Measurements from ENCODE around the gene TXNDC2.

Gene TXNDC2

GRCh38 chr18:9885170-9886004, at the start of gene TXNDC2:
Gene TXNDC2 (plus strand): TSS chr18:9885973. CDS start chr18:9886681, 708 bp downstream.
- Histone ChIP-seq H3K4me3 (ENCODE audit: low read depth in 1 of 5, low read length in 5 of 5) (no peak within 1 kb of the TSS), H3K9me3 (ENCODE audit: control insufficient read depth in 5 of 5, low read length in 5 of 5) (no peaks in the 10 kb centered on the region), H3K4me1 (ENCODE audit: control insufficient read depth in 5 of 5, insufficient read depth in 5 of 5, low read length in 5 of 5) (peaks cover 0 to 4% (median 0%) of the 10 kb centered on the region in 5 donors), H3K27ac (ENCODE audit: low read depth, low read length) (no peak within 1 kb of the TSS), H3K36me3 (ENCODE audit: control insufficient read depth in 5 of 5, insufficient read depth in 5 of 5, low read length in 5 of 5) (no peaks in the 10 kb centered on the region), H3K9ac (ENCODE audit: low read length in 5 of 5) (no peak within 1 kb of the TSS), H3K27me3 (ENCODE audit: control insufficient read depth in 5 of 5, insufficient read depth in 4 of 5, low read length in 5 of 5) (no peaks in the 10 kb centered on the region)

- H3K4me1 ChIP-seq (ENCODE audit: control insufficient read depth in 5 of 5, insufficient read depth in 5 of 5, low read length in 5 of 5), result peaks cover 0 to 3% (median 0%) of the 10 kb centered on the region in 5 donors
- no peaks in the 10 kb centered on the region for H3K27me3 ChIP-seq (ENCODE audit: control insufficient read depth in 5 of 5, insufficient read depth in 4 of 5, low read length in 5 of 5)
- peaks cover 0 to 3% (median 0%) of the 10 kb centered on the region in 5 donors for H3K36me3 ChIP-seq (ENCODE audit: control insufficient read depth in 5 of 5, insufficient read depth in 5 of 5, low read length in 5 of 5)
- H3K4me3 ChIP-seq (ENCODE audit: low read depth in 1 of 5, low read length in 5 of 5), result no peak overlapping the region
- no peak overlapping the region for H3K27ac ChIP-seq (ENCODE audit: low read depth, low read length)
- H3K9ac ChIP-seq (ENCODE audit: low read length in 5 of 5), result no peak overlapping the region
- no peaks in the 10 kb centered on the region for H3K9me3 ChIP-seq (ENCODE audit: control insufficient read depth in 5 of 5, low read length in 5 of 5)
Measured at GRCh38 chr18:9838144-9838877, 47.5 kb upstream of the TXNDC2 start.

GRCh38 chr18:9839211-9839610, 46.6 kb upstream of the TXNDC2 start:
- Histone ChIP-seq H3K4me1 (ENCODE audit: control insufficient read depth in 5 of 5, insufficient read depth in 5 of 5, low read length in 5 of 5) (peaks cover 0 to 3% (median 0%) of the 10 kb centered on the region in 5 donors), H3K27ac (ENCODE audit: low read depth, low read length) (no peak overlapping the region), H3K36me3 (ENCODE audit: control insufficient read depth in 5 of 5, insufficient read depth in 5 of 5, low read length in 5 of 5) (peaks cover 0 to 3% (median 0%) of the 10 kb centered on the region in 5 donors), H3K9me3 (ENCODE audit: control insufficient read depth in 5 of 5, low read length in 5 of 5) (no peaks in the 10 kb centered on the region), H3K4me3 (ENCODE audit: low read depth in 1 of 5, low read length in 5 of 5) (no peak overlapping the region), H3K9ac (ENCODE audit: low read length in 5 of 5) (no peak overlapping the region), H3K27me3 (ENCODE audit: control insufficient read depth in 5 of 5, insufficient read depth in 4 of 5, low read length in 5 of 5) (no peaks in the 10 kb centered on the region)

- peaks cover 0 to 3% (median 0%) of the 10 kb centered on the region in 5 donors for H3K36me3 ChIP-seq (ENCODE audit: control insufficient read depth in 5 of 5, insufficient read depth in 5 of 5, low read length in 5 of 5)
- H3K4me1 ChIP-seq (ENCODE audit: control insufficient read depth in 5 of 5, insufficient read depth in 5 of 5, low read length in 5 of 5), result peaks cover 0 to 3% (median 0%) of the 10 kb centered on the region in 5 donors
- no peak overlapping the region for H3K27ac ChIP-seq (ENCODE audit: low read depth, low read length)
- H3K4me3 ChIP-seq (ENCODE audit: low read depth in 1 of 5, low read length in 5 of 5), result no peak overlapping the region
- H3K27me3 ChIP-seq (ENCODE audit: control insufficient read depth in 5 of 5, insufficient read depth in 4 of 5, low read length in 5 of 5), result no peaks in the 10 kb centered on the region
- no peaks in the 10 kb centered on the region for H3K9me3 ChIP-seq (ENCODE audit: control insufficient read depth in 5 of 5, low read length in 5 of 5)
- no peak overlapping the region for H3K9ac ChIP-seq (ENCODE audit: low read length in 5 of 5)
Measured at GRCh38 chr18:9839853-9840252, 45.9 kb upstream of the TXNDC2 start.

GRCh38 chr18:9841752-9842151, 44.0 kb upstream of the TXNDC2 start:
- no peaks in the 10 kb centered on the region for H3K9me3 ChIP-seq (ENCODE audit: control insufficient read depth in 5 of 5, low read length in 5 of 5)
- H3K36me3 ChIP-seq (ENCODE audit: control insufficient read depth in 5 of 5, insufficient read depth in 5 of 5, low read length in 5 of 5), result peaks cover 0 to 7% (median 0%) of the 10 kb centered on the region in 5 donors
- no peak overlapping the region for H3K27ac ChIP-seq (ENCODE audit: low read depth, low read length)
- no peak overlapping the region for H3K9ac ChIP-seq (ENCODE audit: low read length in 5 of 5)
- no peaks in the 10 kb centered on the region for H3K27me3 ChIP-seq (ENCODE audit: control insufficient read depth in 5 of 5, insufficient read depth in 4 of 5, low read length in 5 of 5)
- peaks cover 0 to 10% (median 9%) of the 10 kb centered on the region in 5 donors for H3K4me1 ChIP-seq (ENCODE audit: control insufficient read depth in 5 of 5, insufficient read depth in 5 of 5, low read length in 5 of 5)
- H3K4me3 ChIP-seq (ENCODE audit: low read depth in 1 of 5, low read length in 5 of 5), result no peak overlapping the region

- H3K27ac ChIP-seq (ENCODE audit: low read depth, low read length), result no peak overlapping the region
- H3K9ac ChIP-seq (ENCODE audit: low read length in 5 of 5), result no peak overlapping the region
- peaks cover 0 to 7% (median 0%) of the 10 kb centered on the region in 5 donors for H3K36me3 ChIP-seq (ENCODE audit: control insufficient read depth in 5 of 5, insufficient read depth in 5 of 5, low read length in 5 of 5)
- no peaks in the 10 kb centered on the region for H3K27me3 ChIP-seq (ENCODE audit: control insufficient read depth in 5 of 5, insufficient read depth in 4 of 5, low read length in 5 of 5)
- no peak overlapping the region for H3K4me3 ChIP-seq (ENCODE audit: low read depth in 1 of 5, low read length in 5 of 5)
- H3K4me1 ChIP-seq (ENCODE audit: control insufficient read depth in 5 of 5, insufficient read depth in 5 of 5, low read length in 5 of 5), result peaks cover 0 to 12% (median 9%) of the 10 kb centered on the region in 5 donors
- no peaks in the 10 kb centered on the region for H3K9me3 ChIP-seq (ENCODE audit: control insufficient read depth in 5 of 5, low read length in 5 of 5)
Measured at GRCh38 chr18:9842448-9842847, 43.3 kb upstream of the TXNDC2 start.

GRCh38 chr18:9845256-9845655, 40.5 kb upstream of the TXNDC2 start:
- Histone ChIP-seq H3K9ac (ENCODE audit: low read length in 5 of 5) (no peak overlapping the region), H3K27me3 (ENCODE audit: control insufficient read depth in 5 of 5, insufficient read depth in 4 of 5, low read length in 5 of 5) (no peaks in the 10 kb centered on the region), H3K27ac (ENCODE audit: low read depth, low read length) (no peak overlapping the region), H3K9me3 (ENCODE audit: control insufficient read depth in 5 of 5, low read length in 5 of 5) (no peaks in the 10 kb centered on the region), H3K36me3 (ENCODE audit: control insufficient read depth in 5 of 5, insufficient read depth in 5 of 5, low read length in 5 of 5) (peaks cover 0 to 7% (median 0%) of the 10 kb centered on the region in 5 donors), H3K4me1 (ENCODE audit: control insufficient read depth in 5 of 5, insufficient read depth in 5 of 5, low read length in 5 of 5) (peaks cover 0 to 29% (median 12%) of the 10 kb centered on the region in 5 donors), H3K4me3 (ENCODE audit: low read depth in 1 of 5, low read length in 5 of 5) (no peak overlapping the region)

- Histone ChIP-seq H3K4me1 (ENCODE audit: control insufficient read depth in 5 of 5, insufficient read depth in 5 of 5, low read length in 5 of 5) (peaks cover 0 to 35% (median 13%) of the 10 kb centered on the region in 5 donors), H3K27me3 (ENCODE audit: control insufficient read depth in 5 of 5, insufficient read depth in 4 of 5, low read length in 5 of 5) (no peaks in the 10 kb centered on the region), H3K9ac (ENCODE audit: low read length in 5 of 5) (no peak overlapping the region), H3K9me3 (ENCODE audit: control insufficient read depth in 5 of 5, low read length in 5 of 5) (no peaks in the 10 kb centered on the region), H3K27ac (ENCODE audit: low read depth, low read length) (no peak overlapping the region), H3K36me3 (ENCODE audit: control insufficient read depth in 5 of 5, insufficient read depth in 5 of 5, low read length in 5 of 5) (peaks cover 0 to 7% (median 0%) of the 10 kb centered on the region in 5 donors), H3K4me3 (ENCODE audit: low read depth in 1 of 5, low read length in 5 of 5) (peak overlapping the region in 3 of 5 donors; percentile 11 to 24 (median 16))
Measured at GRCh38 chr18:9846162-9846925, 39.4 kb upstream of the TXNDC2 start.

- no peak overlapping the region for H3K4me3 ChIP-seq (ENCODE audit: low read depth in 1 of 5, low read length in 5 of 5)
- H3K27me3 ChIP-seq (ENCODE audit: control insufficient read depth in 5 of 5, insufficient read depth in 4 of 5, low read length in 5 of 5), result no peaks in the 10 kb centered on the region
- peaks cover 0 to 7% (median 0%) of the 10 kb centered on the region in 5 donors for H3K36me3 ChIP-seq (ENCODE audit: control insufficient read depth in 5 of 5, insufficient read depth in 5 of 5, low read length in 5 of 5)
- H3K4me1 ChIP-seq (ENCODE audit: control insufficient read depth in 5 of 5, insufficient read depth in 5 of 5, low read length in 5 of 5), result peaks cover 0 to 32% (median 14%) of the 10 kb centered on the region in 5 donors
- no peak overlapping the region for H3K9ac ChIP-seq (ENCODE audit: low read length in 5 of 5)
- H3K27ac ChIP-seq (ENCODE audit: low read depth, low read length), result no peak overlapping the region
- H3K9me3 ChIP-seq (ENCODE audit: control insufficient read depth in 5 of 5, low read length in 5 of 5), result no peaks in the 10 kb centered on the region
Measured at GRCh38 chr18:9848170-9848879, 37.4 kb upstream of the TXNDC2 start.
